HCT116 (cell line): ENCODE measurements around the gene PRKN. TPM values are rescaled to one million over a fixed set of nuclear protein-coding genes. Genes with fewer than 3 reads are reported as not detected.

Source experiments
- ATAC-seq: fragments of 200-7000 bp; cut with Tn5 transposase; 2 replicates; pipeline ENCODE4 v1.9.1; 2020; ENCODE audit warnings: mild to moderate bottlenecking, moderate library complexity
- BruUV-seq: library from RNA; stranded (reverse); fragments of 400-500 nt; replicated peaks from 2 replicates; lab custom pipeline; 2021; lab: Mats Ljungman, UMichigan
- CTCF ChIA-PET: fragments of 300-600 bp; sonication (Branson Sonifier 250); formaldehyde crosslinking; loops from one replicate; lab custom pipeline; 2021; ENCODE audit warnings: antibody characterized with exemption; lab: Charles Lee
- POLR2A ChIA-PET: fragments of 300-600, 350-600 bp; sonication (Branson Sonifier 250); formaldehyde crosslinking; loops from one replicate; lab custom pipeline; 2021; ENCODE audit warnings: antibody characterized with exemption; lab: Charles Lee
- RAD21 ChIA-PET, 2 experiments: fragments of 300-600 bp; sonication (Branson Sonifier 250); formaldehyde crosslinking; loops; one replicate each; lab custom pipeline; 2023; ENCODE audit warnings: low total read pairs in 2 of 2; ENCODE audit not compliant: uncharacterized antibody in 2 of 2, unreplicated experiment in 2 of 2, low non-redundant PET in 1 of 2; lab: Charles Lee
- DNase-seq: peaks from one replicate; pipeline ENCODE4 v3.0.0-alpha.2; 2010; ENCODE audit warnings: low read depth, low spot score
- H2AFZ ChIP-seq: fragments of 200-600 bp; shearing (Covaris generic), sonication (generic); 2 replicates; pipeline ENCODE4 v1.6.1; 2017; ENCODE audit warnings: low read depth, mixed run types, mixed read lengths, antibody characterized with exemption, low read length; ENCODE audit not compliant: poor library complexity, severe bottlenecking
- H3K27ac ChIP-seq: 2 replicates; pipeline ENCODE4 v1.5.1; 2012; ENCODE audit warnings: low read depth, low read length
- H3K27me3 ChIP-seq: fragments of 200-600 bp; sonication (generic); 2 replicates; pipeline ENCODE4 v1.6.1; 2016; ENCODE audit warnings: mixed run types, low read length, mixed read lengths; ENCODE audit not compliant: insufficient read depth
- H3K36me3 ChIP-seq, 2 experiments: fragments of 200-500 bp in 1 of 2; fragments of 200-600 bp in 1 of 2; sonication (Bioruptor generic) in 1 of 2; sonication (generic) in 1 of 2; 2 replicates each; pipeline versions ENCODE4 v1.5.1 to v1.6.1; 2014 to 2016; ENCODE audit warnings: low read length in 2 of 2, inconsistent platforms in 1 of 2, mixed read lengths in 1 of 2, mixed run types in 1 of 2; ENCODE audit not compliant: insufficient read depth in 2 of 2, control insufficient read depth in 1 of 2
- H3K4me1 ChIP-seq, 2 experiments: fragments of 200-600 bp in 1 of 2; sonication (generic) in 1 of 2; 2 replicates each; pipeline versions ENCODE4 v1.5.1 to v1.6.1; 2012 to 2017; ENCODE audit warnings: low read length in 2 of 2, inconsistent platforms in 1 of 2, mild to moderate bottlenecking in 1 of 2, mixed read lengths in 1 of 2, mixed run types in 1 of 2, moderate library complexity in 1 of 2; ENCODE audit not compliant: insufficient read depth in 2 of 2, control insufficient read depth in 1 of 2
- H3K4me2 ChIP-seq: fragments of 200-600 bp; sonication (generic); 2 replicates; pipeline ENCODE4 v1.6.1; 2017; ENCODE audit warnings: mixed run types, low read length, mixed read lengths
- H3K4me3 ChIP-seq, 2 experiments: fragments of 200-600 bp in 1 of 2; sonication (generic) in 1 of 2; replicated peaks in 1 of 2; 2 replicates each; pipeline ENCODE4 v1.5.1; 2011 to 2016; ENCODE audit warnings: low read length in 2 of 2, control low read depth in 1 of 2, low read depth in 1 of 2, mild to moderate bottlenecking in 1 of 2, mixed read lengths in 1 of 2, mixed run types in 1 of 2
- H3K79me2 ChIP-seq: fragments of 200-600 bp; sonication (generic); 2 replicates; pipeline ENCODE4 v1.6.1; 2017; ENCODE audit warnings: mild to moderate bottlenecking, mixed run types, low read length, moderate library complexity, mixed read lengths; ENCODE audit not compliant: insufficient read depth
- H3K9ac ChIP-seq: fragments of 200-600 bp; sonication (generic); 2 replicates; pipeline ENCODE4 v1.6.1; 2016; ENCODE audit warnings: low read length, mixed read lengths
- H3K9me2 ChIP-seq: fragments of 200-600 bp; sonication (generic), shearing (Covaris generic); 2 replicates; pipeline ENCODE4 v1.6.1; 2017; ENCODE audit warnings: mixed run types, mild to moderate bottlenecking, moderate library complexity; ENCODE audit not compliant: insufficient read depth
- H3K9me3 ChIP-seq, 2 experiments: fragments of 200-500 bp in 1 of 2; fragments of 200-600 bp in 1 of 2; sonication (Bioruptor generic) in 1 of 2; sonication (generic) in 1 of 2; 2 replicates each; pipeline ENCODE4 v1.6.1; 2014 to 2017; ENCODE audit warnings: low read length in 2 of 2, mixed read lengths in 2 of 2, inconsistent platforms in 1 of 2, low read depth in 1 of 2, mild to moderate bottlenecking in 1 of 2, mixed run types in 1 of 2, moderate library complexity in 1 of 2; ENCODE audit not compliant: control insufficient read depth in 1 of 2, insufficient read depth in 1 of 2
- H4K20me1 ChIP-seq: fragments of 200-600 bp; sonication (generic), shearing (Covaris generic); 2 replicates; pipeline ENCODE4 v1.6.1; 2017; ENCODE audit warnings: mixed run types, mild to moderate bottlenecking, moderate library complexity; ENCODE audit not compliant: insufficient read depth
- ATF3 ChIP-seq: IDR thresholded peaks from 2 replicates; pipeline ENCODE4 v1.6.1; 2012
- CEBPB ChIP-seq: IDR thresholded peaks from 2 replicates; pipeline ENCODE4 v1.6.1; 2012; ENCODE audit warnings: low read depth
- EZH2 ChIP-seq: fragments of 200-600 bp; sonication (generic); IDR thresholded peaks from 2 replicates; pipeline ENCODE4 v1.6.1; 2017; ENCODE audit warnings: antibody characterized with exemption, mixed run types
- EZH2phosphoT487 ChIP-seq: fragments of 200-600 bp; IDR thresholded peaks from 2 replicates; pipeline ENCODE4 v1.6.1; 2018; ENCODE audit warnings: antibody characterized with exemption, borderline replicate concordance
- FOSL1 ChIP-seq: IDR thresholded peaks from 2 replicates; pipeline ENCODE4 v1.6.1; 2012; ENCODE audit warnings: low read depth
- JUND ChIP-seq: IDR thresholded peaks from 2 replicates; pipeline ENCODE4 v1.6.1; 2012
- MAX ChIP-seq: IDR thresholded peaks from 2 replicates; pipeline ENCODE4 v1.6.1; 2012
- POLR2A ChIP-seq: IDR thresholded peaks from 2 replicates; pipeline ENCODE4 v1.7.0; 2011; ENCODE audit warnings: borderline replicate concordance; ENCODE audit not compliant: insufficient read depth, insufficient read length; ENCODE audit errors: extremely low read depth
- POLR2AphosphoS5 ChIP-seq: IDR thresholded peaks from 2 replicates; pipeline ENCODE4 v1.6.1; 2011; ENCODE audit warnings: mild to moderate bottlenecking, low read depth, low read length, moderate library complexity
- SIN3A ChIP-seq: IDR thresholded peaks from 2 replicates; pipeline ENCODE4 v1.6.1; 2012; ENCODE audit warnings: low read depth
- SP1 ChIP-seq: IDR thresholded peaks from 2 replicates; pipeline ENCODE4 v1.6.1; 2012; ENCODE audit warnings: low read depth
- SRF ChIP-seq: IDR thresholded peaks from 2 replicates; pipeline ENCODE4 v1.6.1; 2012; ENCODE audit warnings: low read depth
- TCF7L2 ChIP-seq: IDR thresholded peaks from 2 replicates; pipeline ENCODE4 v1.7.0; 2011; ENCODE audit warnings: borderline replicate concordance, inconsistent platforms; ENCODE audit not compliant: insufficient read depth, insufficient read length; ENCODE audit errors: extremely low read depth
- YY1 ChIP-seq: IDR thresholded peaks from 2 replicates; pipeline ENCODE4 v1.6.1; 2011; ENCODE audit warnings: low read length, low read depth, moderate library complexity, mild to moderate bottlenecking; ENCODE audit not compliant: insufficient replicate concordance; ENCODE audit errors: extremely low read depth
- intact Hi-C: fragments of 100-400 bp; cut with micrococcal nuclease; formaldehyde crosslinking; loops from 2 replicates; pipeline ENCODE4 v1.10.0; 2022
- total RNA-seq: library from RNA; stranded (reverse); gene quantifications from one replicate; pipeline ENCODE4 v1.2.1, GENCODE V29; 2021; ENCODE audit not compliant: unreplicated experiment

PRKN gene
- total RNA-seq, 1 experiment from 2014 or later = 2.6 TPM

GRCh38 chr6:161406646-161407045 is 1320.9 kb downstream of the PRKN start:
- no peaks in the 10 kb centered on the region for H3K79me2 ChIP-seq
- DNase-seq = peak; percentile 39
- H2AFZ ChIP-seq = no peak overlapping the region
- no peaks in the 10 kb centered on the region for H3K9me2 ChIP-seq
- H3K4me1 ChIP-seq = peaks cover 0 to 17% of the 10 kb centered on the region in 2 experiments; a peak in 2 of 4 replicates
- RAD21 ChIA-PET = no interaction called here
- H3K27me3 ChIP-seq = no peaks in the 10 kb centered on the region
- no peak overlapping the region for H3K9ac ChIP-seq
- no peaks in the 10 kb centered on the region for H3K36me3 ChIP-seq
- no TSS peak for BruUV-seq
- TF ChIP-seq POLR2AphosphoS5 = no peak
- no peak for TF ChIP-seq YY1
- no peak for TF ChIP-seq SRF
- peak; percentile 51 for TF ChIP-seq CEBPB
- TF ChIP-seq POLR2A = no peak
- TF ChIP-seq JUND = peak; percentile 39; the same call in 1 of the 2 replicates
- TF ChIP-seq ATF3 = no peak
- TF ChIP-seq FOSL1 = peak; percentile 75
- TF ChIP-seq, all 23 proteins: peak for 3
- 0 out of 2 replicates have a peak, but pooled peaks have one; percentile 30 for ATAC-seq
- Histone ChIP-seq H3K9me3 (no peaks in the 10 kb centered on the region; a peak in 1 of 4 replicates), H3K27ac (no peak overlapping the region), H4K20me1 (no peaks in the 10 kb centered on the region), H3K4me2 (peak overlapping the region; percentile 40), H3K4me3 (no peak overlapping the region)
- intact Hi-C loops = no loop called here
- POLR2A ChIA-PET = no interaction called here
- CTCF ChIA-PET = no interaction called here

- ATAC-seq = no peak
- H3K79me2 ChIP-seq = no peaks in the 10 kb centered on the region
- no peaks in the 10 kb centered on the region for H3K36me3 ChIP-seq
- H4K20me1 ChIP-seq = no peaks in the 10 kb centered on the region
- RAD21 ChIA-PET = no interaction called here
- CTCF ChIA-PET = no interaction called here
- H3K4me2 ChIP-seq = no peak overlapping the region
- no TSS peak for BruUV-seq
- POLR2A ChIA-PET = no interaction called here
- TF ChIP-seq JUND (no peak), EZH2phosphoT487 (no peak), SRF (no peak), YY1 (no peak), SIN3A (no peak), ATF3 (no peak), CEBPB (no peak), MAX (no peak), TCF7L2 (no peak), SP1 (no peak), EZH2 (no peak)
- TF ChIP-seq, all 23 proteins: peak for 0
- H3K4me1 ChIP-seq = peaks cover 0 to 17% of the 10 kb centered on the region in 2 experiments; a peak in 2 of 4 replicates
- no peaks in the 10 kb centered on the region for H3K9me2 ChIP-seq
- H2AFZ ChIP-seq = no peak overlapping the region
- no peak overlapping the region for H3K9ac ChIP-seq
- no peak overlapping the region for H3K4me3 ChIP-seq
- H3K9me3 ChIP-seq = no peaks in the 10 kb centered on the region; a peak in 1 of 4 replicates
- intact Hi-C loops = no loop called here
- no peaks in the 10 kb centered on the region for H3K27me3 ChIP-seq
- no peak for DNase-seq
- no peak overlapping the region for H3K27ac ChIP-seq
Observed at GRCh38 chr6:161405418-161405817, 1322.1 kb downstream of the PRKN start.
